HG03378 (cell line): ENCODE data around the gene CPSF3.
"Not testable (repeated sequence)": the region's sequence is repeated elsewhere in the genome, so short reads cannot be mapped to it uniquely, and the experiment has no call there.

Experiments
- ATAC-seq: cut with Tn5 transposase; IDR thresholded peaks from one replicate; pipeline ENCODE4 v1.9.1; 2021; ENCODE audit warnings: mild to moderate bottlenecking, moderate library complexity; ENCODE audit not compliant: unreplicated experiment

The CPSF3 gene

GRCh38 chr2:9392898-9393765 is 30.3 kb upstream of the CPSF3 start:
- ATAC-seq, result no peak

DNA sequence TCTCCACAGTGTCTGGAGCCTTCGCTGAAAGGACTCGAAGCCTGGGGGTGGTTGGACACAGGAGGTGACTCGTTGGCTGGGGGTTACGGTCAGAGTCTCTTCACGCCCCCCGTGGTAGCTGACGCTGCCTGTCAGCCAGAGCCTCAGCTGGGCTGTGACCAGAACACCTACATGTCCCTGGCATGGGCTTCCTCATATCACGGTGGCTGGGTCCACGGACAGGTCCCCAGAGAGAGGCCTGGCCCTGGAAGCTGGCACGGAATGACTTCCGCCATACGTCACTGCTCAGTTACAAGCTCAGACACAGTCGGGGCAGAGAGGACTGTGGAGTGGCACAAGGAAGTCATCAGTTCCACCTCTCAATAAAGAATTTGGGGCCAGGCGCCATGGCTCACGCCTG is 28.6 kb upstream of the CPSF3 start:
- no peak for ATAC-seq

DNA sequence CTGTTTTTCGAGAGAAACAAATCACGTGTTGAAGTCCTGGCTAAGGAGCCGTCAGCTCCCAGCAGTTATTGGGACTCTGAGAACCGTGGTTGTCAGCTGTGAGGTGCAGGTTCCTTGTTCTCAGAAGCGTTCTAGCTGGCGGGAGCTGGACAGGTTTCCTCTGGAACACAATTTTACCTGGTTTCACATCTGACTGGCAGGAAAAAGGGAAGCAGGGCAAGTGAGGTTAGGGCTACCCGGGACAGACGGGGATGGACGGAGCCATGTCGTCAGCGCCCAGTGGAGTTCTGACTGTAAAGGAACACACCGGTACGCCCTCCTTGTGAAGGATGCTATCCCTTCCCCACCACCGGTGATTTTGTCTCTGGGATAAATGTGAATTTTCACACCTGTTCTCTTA is 26.3 kb upstream of the CPSF3 start:
- ATAC-seq, result no peak

DNA sequence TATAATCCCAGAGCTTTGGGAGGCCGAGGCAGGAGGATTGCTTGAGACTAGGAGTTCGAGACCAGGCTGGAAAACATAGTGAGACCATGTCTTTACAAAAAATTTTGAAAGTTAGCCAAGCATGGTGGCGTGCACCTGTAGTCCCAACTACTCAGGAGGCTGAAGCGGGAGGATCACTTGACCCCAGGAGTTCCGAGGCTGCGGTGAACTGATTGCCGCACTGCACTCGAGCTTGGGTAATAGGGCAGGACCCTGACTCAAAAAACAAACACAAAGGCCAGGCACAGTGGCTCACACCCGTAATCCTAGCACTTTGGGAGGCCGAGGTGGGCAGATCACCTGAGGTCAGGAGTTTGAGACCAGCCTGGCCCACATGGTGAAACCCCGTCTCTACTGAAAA is 25.2 kb upstream of the CPSF3 start:
- ATAC-seq, result not testable (repeated sequence)

- ATAC-seq, result no peak
These were observed 24.3 kb upstream of the CPSF3 start for GRCh38 chr2:9398881-9399780.

DNA sequence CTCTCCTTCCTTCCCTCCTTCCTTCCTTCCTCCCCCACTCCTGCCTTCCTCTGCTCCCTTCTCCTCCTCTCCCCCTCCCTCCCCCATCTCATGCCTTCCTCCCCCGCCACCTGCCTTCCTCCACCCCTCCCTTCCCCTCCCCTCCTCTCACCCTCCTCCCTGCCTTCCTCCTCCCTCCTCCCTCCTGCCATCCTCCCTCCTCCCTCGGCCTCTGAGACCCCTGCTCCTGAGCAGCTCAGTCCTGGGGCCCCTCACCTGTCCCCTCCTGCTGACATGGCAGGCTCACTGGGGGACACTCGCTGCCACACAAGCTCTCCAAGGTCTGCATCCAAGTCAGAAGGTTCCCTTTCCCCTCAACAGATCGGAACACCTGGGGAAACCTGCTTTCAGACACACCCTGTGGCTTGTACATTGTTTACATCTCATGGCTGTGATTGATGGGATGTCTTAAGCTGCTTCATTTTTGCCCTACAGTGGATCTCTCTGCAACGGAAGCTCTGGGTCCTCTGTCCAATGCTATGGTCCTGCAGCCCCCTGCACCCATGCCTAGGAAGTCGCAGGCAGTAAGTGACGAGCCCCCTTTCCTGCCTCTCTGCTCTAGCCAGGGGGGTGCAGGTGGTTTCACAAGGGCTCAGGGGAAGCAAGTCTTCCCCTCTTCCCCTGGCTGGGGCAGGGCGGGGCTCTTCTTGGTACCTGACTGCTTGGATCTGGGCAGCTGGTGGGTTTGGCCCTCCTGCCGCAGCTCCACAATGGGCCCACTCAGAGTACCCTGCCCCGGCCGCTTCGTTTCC is 23.0 kb upstream of the CPSF3 start:
- ATAC-seq, result no peak

- ATAC-seq, result no peak
These were observed 22.4 kb upstream of the CPSF3 start for GRCh38 chr2:9401059-9401547.

DNA sequence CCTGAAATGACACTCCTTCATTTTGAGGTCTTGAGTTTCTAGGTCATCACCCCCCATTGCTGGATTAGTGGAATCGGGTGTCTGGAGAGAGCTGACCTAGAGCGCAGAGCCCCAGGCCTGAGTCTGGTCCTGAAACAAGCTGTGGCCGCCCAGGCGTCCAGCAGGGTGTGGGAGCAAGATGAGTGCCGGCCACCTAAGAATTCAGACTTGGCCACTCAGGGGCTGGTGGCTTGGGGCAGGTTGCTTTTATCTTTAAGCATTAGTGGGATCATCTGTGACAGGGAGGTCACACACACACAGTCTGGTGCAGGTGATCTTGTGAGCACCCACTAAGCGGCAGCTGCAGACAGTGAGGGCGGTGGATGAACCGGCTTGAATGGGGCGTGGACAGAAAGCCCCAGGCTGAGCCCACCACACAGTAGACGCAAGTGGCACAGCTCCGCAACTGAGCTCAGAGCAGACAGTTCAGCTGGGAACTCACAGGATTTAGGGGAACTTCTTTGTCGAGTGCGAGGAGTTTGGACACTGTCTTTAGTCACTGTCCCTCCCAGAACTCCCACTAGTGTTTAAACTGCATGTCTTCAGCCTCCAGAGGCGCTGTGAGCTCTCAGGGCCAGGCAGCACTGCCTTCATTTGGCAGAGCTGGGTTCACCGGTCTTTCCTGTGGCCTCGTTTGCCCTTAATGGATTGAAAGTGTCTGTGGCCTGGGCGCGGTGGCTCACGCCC is 21.6 kb upstream of the CPSF3 start:
- no peak for ATAC-seq

DNA sequence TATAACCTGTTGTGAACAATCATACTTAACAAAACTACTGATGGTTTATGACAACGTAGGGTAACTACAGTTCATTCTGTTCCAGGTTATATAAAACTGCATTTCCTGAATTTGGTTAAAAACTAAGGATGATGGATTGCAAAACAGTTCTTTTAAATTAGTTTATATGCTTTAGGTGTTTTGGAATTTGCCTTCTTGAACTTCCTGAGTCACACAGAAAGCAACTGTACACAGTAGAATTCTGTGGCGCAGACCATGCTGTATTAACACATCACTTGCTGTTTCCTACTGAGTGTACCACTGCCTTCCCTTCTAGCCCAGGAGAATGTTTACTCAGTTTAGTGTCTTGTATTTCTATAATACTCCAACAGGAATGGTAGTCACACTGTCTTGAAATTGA is 19.5 kb upstream of the CPSF3 start:
- ATAC-seq, result no peak

GRCh38 chr2:9404451-9404850 is 19.0 kb upstream of the CPSF3 start:
- no peak for ATAC-seq

- no peak for ATAC-seq
These were observed 17.8 kb upstream of the CPSF3 start for GRCh38 chr2:9405636-9406035.

DNA sequence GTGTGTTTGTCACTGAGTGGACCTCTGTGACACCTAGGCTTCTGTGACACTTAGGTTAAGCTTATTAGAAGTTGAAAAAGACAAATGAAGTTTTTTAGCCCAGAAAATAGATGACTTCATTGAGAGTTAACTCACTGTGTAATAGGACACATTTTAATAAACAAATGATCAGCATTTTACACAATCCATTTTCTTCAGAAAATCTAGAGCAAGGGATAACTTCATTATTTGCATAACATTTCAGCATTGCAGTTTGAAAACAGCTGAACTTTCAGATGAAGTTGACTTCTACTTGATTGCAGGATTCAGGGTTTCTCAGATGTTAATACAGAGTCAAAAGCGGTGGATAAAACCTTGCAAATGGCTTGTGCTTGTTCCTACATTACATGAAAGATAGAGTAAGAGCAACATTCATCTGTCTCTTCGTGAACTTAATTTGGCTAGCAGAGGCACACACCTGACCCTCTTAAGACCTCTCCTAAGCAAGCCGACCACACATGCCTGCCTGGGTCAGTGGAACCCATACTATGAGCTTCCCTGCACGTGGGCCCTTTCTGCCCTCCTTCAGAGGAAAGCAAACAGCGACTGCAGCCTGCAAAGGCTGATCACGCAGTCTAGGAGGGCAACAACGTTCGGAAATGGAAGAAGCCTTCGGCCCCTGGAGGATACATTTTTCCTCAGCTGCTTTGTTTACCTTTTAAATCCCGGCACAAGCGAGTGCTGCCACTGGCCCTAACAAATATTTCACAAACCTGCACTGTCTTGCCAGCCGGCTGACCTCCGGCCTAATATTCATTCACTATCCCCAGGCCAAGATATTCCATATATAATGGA is 16.7 kb upstream of the CPSF3 start:
- no peak for ATAC-seq

- ATAC-seq, result no peak
These were observed 16.1 kb upstream of the CPSF3 start for GRCh38 chr2:9407363-9407811.

GRCh38 chr2:9408641-9409151 is 14.8 kb upstream of the CPSF3 start:
- ATAC-seq, result no peak

DNA sequence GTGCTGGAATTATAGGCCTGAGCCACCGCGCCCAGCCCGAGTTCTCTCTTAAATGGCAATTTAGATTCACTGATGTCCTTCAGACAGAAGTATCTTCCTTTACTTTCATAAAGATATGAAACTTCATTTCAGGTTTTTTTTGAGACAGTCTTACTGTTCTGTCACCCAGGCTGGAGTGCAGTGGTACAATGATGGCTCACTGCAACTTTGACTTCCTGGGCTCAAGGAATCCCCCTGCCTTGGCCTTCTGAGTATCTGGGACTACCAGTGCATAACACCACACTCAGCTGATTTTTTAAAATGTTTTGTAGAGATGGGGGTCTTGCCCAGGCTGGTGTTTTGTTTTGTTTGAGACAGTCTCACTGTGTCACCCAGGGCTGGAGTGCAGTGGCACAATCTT is 13.3 kb upstream of the CPSF3 start:
- no peak for ATAC-seq

GRCh38 chr2:9412781-9413180 is 10.7 kb upstream of the CPSF3 start:
- ATAC-seq, result no peak

DNA sequence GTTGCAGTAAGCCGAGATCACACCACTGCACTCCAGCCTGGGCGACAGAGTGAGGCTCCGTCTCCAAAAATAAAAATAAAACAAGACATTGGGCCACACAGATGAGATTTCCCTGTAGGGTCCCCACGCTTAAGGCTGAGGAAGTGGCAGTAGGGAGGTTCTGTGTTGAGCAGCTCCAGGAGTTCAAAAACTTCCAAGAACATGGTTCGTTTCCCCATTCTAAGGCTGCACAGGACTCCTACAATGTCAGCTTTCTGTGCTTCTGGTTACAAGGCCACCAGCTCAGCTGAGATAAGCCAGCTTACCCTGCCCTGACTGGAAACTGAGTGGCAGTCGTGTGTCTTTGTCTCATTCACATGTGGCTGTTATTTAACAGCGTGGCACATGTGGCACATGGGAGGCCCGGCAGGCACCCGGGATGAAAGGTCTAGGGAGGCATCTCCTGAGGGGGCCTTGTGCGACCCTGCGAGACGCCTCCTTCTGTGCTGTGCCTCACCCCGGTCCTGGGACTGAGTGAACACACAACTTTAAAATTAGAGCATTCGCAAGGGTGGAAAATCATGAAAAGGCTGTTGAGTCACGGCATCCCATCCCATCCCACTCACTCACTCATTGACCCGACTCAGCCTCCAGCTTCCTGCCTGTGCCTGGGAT is 7.8 kb upstream of the CPSF3 start:
- no peak for ATAC-seq

DNA sequence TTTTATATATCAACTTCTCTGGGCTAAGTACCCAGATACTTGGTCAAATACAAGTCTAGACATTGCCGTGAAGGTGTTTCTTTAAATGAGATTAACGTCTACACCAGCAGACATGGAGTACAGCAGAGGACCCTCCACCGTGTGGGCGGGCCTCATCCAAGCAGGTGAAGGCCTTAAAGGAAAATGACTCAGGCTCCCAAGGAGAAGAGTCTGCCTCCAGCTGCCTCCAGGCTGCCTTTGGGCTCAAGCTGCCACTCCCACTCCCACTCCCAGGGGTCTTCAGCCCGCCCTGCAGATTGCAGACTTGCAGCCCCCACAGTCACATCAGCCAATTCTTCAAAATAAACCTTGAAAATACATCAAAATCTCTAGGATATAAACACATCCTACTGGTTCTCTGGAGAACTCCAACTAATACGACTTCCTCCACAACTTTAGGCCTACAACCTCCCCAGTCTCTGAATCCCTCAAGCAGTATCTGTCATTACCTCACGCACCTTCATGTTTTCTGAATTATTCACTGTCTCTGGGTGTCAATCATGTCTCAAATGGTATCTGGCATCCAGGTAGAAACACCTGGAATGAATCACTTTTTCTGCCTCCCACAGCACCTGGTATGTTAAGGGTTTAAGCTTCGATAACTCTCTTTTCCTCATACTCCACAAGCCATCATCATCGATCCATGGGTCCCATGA is 7.0 kb upstream of the CPSF3 start:
- no peak for ATAC-seq
